Astrocyte (in vitro differentiated cells and primary cell): ENCODE data around the gene HMGCS2. TPM values are rescaled to one million over a fixed set of nuclear protein-coding genes. Genes with fewer than 3 reads are reported as not detected.

Experiments
- DNase-seq: peaks from one replicate; pipeline ENCODE4 v3.0.0-alpha.2; 2010; ENCODE audit warnings: low read depth
- FAIRE-seq: peaks from 2 replicates; lab custom pipeline; 2011; peaks lifted over from hg19 to GRCh38; lab: Jason Lieb, UNC
- H2AFZ ChIP-seq: 2 replicates; pipeline ENCODE4 v1.6.0; 2012; ENCODE audit warnings: low read depth, low read length, inconsistent platforms
- H3K27ac ChIP-seq: 2 replicates; pipeline ENCODE4 v1.5.1; 2011; ENCODE audit warnings: low read depth, low read length, inconsistent platforms
- H3K27me3 ChIP-seq: 2 replicates; pipeline ENCODE4 v1.6.0; 2011; ENCODE audit warnings: low read length, inconsistent platforms; ENCODE audit not compliant: insufficient read depth
- H3K36me3 ChIP-seq: 2 replicates; pipeline ENCODE4 v1.5.1; 2011; ENCODE audit warnings: low read length, inconsistent platforms; ENCODE audit not compliant: insufficient read depth
- H3K4me1 ChIP-seq: 2 replicates; pipeline ENCODE4 v1.5.1; 2011; ENCODE audit warnings: low read length, inconsistent platforms; ENCODE audit not compliant: insufficient read depth
- H3K4me2 ChIP-seq: 2 replicates; pipeline ENCODE4 v1.6.0; 2012; ENCODE audit warnings: low read length, inconsistent platforms
- H3K4me3 ChIP-seq: 2 replicates; pipeline ENCODE4 v1.5.1; 2011; ENCODE audit warnings: low read depth, mild to moderate bottlenecking, low read length, inconsistent platforms; ENCODE audit not compliant: insufficient read depth
- H3K79me2 ChIP-seq: 2 replicates; pipeline ENCODE4 v1.6.0; 2012; ENCODE audit warnings: mild to moderate bottlenecking, low read length, inconsistent platforms; ENCODE audit not compliant: insufficient read depth
- H3K9ac ChIP-seq: 2 replicates; pipeline ENCODE4 v1.6.0; 2012; ENCODE audit warnings: mild to moderate bottlenecking, low read length, inconsistent platforms
- H3K9me3 ChIP-seq: 2 replicates; pipeline ENCODE4 v1.5.1; 2012; ENCODE audit warnings: low read depth, mild to moderate bottlenecking, low read length, inconsistent platforms; ENCODE audit not compliant: insufficient read depth
- H4K20me1 ChIP-seq: 2 replicates; pipeline ENCODE4 v1.6.0; 2012; ENCODE audit warnings: low read length, inconsistent platforms; ENCODE audit not compliant: insufficient read depth
- H3K27ac Mint-ChIP-seq: one replicate; pipeline ENCODE4 v1.8.0; 2021; ENCODE audit warnings: mild to moderate bottlenecking, mixed read lengths; ENCODE audit not compliant: unreplicated experiment
- H3K27me3 Mint-ChIP-seq: one replicate; pipeline ENCODE4 v1.8.0; 2021; ENCODE audit warnings: low read depth, mixed read lengths; ENCODE audit not compliant: unreplicated experiment
- H3K36me3 Mint-ChIP-seq: one replicate; pipeline ENCODE4 v1.8.0; 2021; ENCODE audit warnings: low read depth, mixed read lengths; ENCODE audit not compliant: unreplicated experiment
- H3K4me1 Mint-ChIP-seq: one replicate; pipeline ENCODE4 v1.8.0; 2021; ENCODE audit warnings: low read depth, mixed read lengths; ENCODE audit not compliant: unreplicated experiment
- H3K4me3 Mint-ChIP-seq: one replicate; pipeline ENCODE4 v1.8.0; 2021; ENCODE audit warnings: mild to moderate bottlenecking, moderate library complexity, mixed read lengths; ENCODE audit not compliant: unreplicated experiment
- H3K9me3 Mint-ChIP-seq: one replicate; pipeline ENCODE4 v1.8.0; 2021; ENCODE audit warnings: mild to moderate bottlenecking, mixed read lengths; ENCODE audit not compliant: unreplicated experiment
- CTCF ChIP-seq: IDR thresholded peaks from 2 replicates; pipeline ENCODE4 v1.5.1; 2011; ENCODE audit warnings: low read depth, mild to moderate bottlenecking, inconsistent platforms, low read length, moderate library complexity; ENCODE audit not compliant: insufficient read depth
- EZH2 ChIP-seq: IDR thresholded peaks from 2 replicates; pipeline ENCODE4 v1.6.1; 2012; ENCODE audit warnings: mild to moderate bottlenecking, low read length, inconsistent platforms; ENCODE audit not compliant: insufficient read depth
- total RNA-seq: library from RNA; stranded (reverse); gene quantifications from 2 replicates; pipeline ENCODE4 v1.2.1, GENCODE V29; 2021

The HMGCS2 gene
- total RNA-seq, 1 donor from 2014 or later = not detected

GRCh38 chr1:119748040-119748439 lies 20.7 kb downstream of the HMGCS2 start:
- H3K9me3 Mint-ChIP-seq = peaks cover 3% of the 10 kb centered on the region
- peaks cover 15% of the 10 kb centered on the region for H3K36me3 Mint-ChIP-seq
- no peak overlapping the region for H3K4me3 Mint-ChIP-seq
- no peak overlapping the region for H2AFZ ChIP-seq
- DNase-seq (no peak), FAIRE-seq (no peak)
- TF ChIP-seq EZH2 = no peak
- no peak for TF ChIP-seq CTCF
- H4K20me1 ChIP-seq = no peaks in the 10 kb centered on the region
- no peaks in the 10 kb centered on the region for H3K9me3 ChIP-seq
- peaks cover 20% of the 10 kb centered on the region for H3K27me3 Mint-ChIP-seq
- H3K4me1 Mint-ChIP-seq = peaks cover 11% of the 10 kb centered on the region
- H3K36me3 ChIP-seq = no peaks in the 10 kb centered on the region
- H3K4me2 ChIP-seq = no peak overlapping the region
- no peak overlapping the region for H3K4me3 ChIP-seq
- no peaks in the 10 kb centered on the region for H3K79me2 ChIP-seq
- H3K9ac ChIP-seq = no peak overlapping the region
- no peak overlapping the region for H3K27ac Mint-ChIP-seq
- H3K27ac ChIP-seq = no peak overlapping the region
- H3K4me1 ChIP-seq = no peaks in the 10 kb centered on the region
- H3K27me3 ChIP-seq = peaks cover 12% of the 10 kb centered on the region

- Histone ChIP-seq H3K27ac (no peak overlapping the region), H3K4me3 (no peak overlapping the region), H3K9me3 (no peaks in the 10 kb centered on the region), H3K79me2 (no peaks in the 10 kb centered on the region), H3K4me1 (no peaks in the 10 kb centered on the region), H3K36me3 (no peaks in the 10 kb centered on the region), H4K20me1 (no peaks in the 10 kb centered on the region), H3K9ac (no peak overlapping the region), H3K4me2 (no peak overlapping the region), H3K27me3 (peaks cover 8% of the 10 kb centered on the region), H2AFZ (no peak overlapping the region)
- Mint-ChIP-seq H3K4me1 (peaks cover 12% of the 10 kb centered on the region), H3K27me3 (peaks cover 18% of the 10 kb centered on the region), H3K27ac (no peak overlapping the region), H3K9me3 (peaks cover 3% of the 10 kb centered on the region), H3K36me3 (peaks cover 16% of the 10 kb centered on the region), H3K4me3 (no peak overlapping the region)
- TF ChIP-seq CTCF (no peak), EZH2 (no peak)
- FAIRE-seq (no peak), DNase-seq (no peak)
Observed at GRCh38 chr1:119747451-119747850, 21.3 kb downstream of the HMGCS2 start.

DNA sequence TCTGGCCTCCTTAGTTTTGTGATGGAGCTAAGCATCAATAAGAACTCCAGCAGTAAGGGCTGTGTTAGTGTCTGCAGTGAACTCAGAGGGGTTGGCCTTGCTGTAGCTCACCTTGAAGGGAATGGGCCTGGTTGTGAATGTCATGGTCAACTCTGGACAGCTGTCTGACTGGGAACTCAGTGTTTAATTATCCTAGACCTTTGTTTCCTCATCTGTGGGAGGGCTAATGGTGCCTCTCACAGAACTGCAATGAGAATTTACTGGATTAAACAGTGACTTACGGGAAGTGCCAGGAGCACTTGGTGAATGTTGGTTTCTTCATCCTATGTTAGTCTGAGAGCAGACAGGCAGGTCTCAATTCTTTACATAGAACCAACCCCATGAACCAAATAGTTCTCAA lies 23.7 kb downstream of the HMGCS2 start:
- H2AFZ ChIP-seq = no peak overlapping the region
- peaks cover 4% of the 10 kb centered on the region for H3K27me3 ChIP-seq
- peaks cover 3% of the 10 kb centered on the region for H3K9me3 Mint-ChIP-seq
- peaks cover 26% of the 10 kb centered on the region for H3K36me3 Mint-ChIP-seq
- H3K27me3 Mint-ChIP-seq = peaks cover 10% of the 10 kb centered on the region
- H3K4me1 Mint-ChIP-seq = peaks cover 21% of the 10 kb centered on the region
- no peak for FAIRE-seq
- no peaks in the 10 kb centered on the region for H3K9me3 ChIP-seq
- H3K27ac Mint-ChIP-seq = peak overlapping the region; percentile 2
- H3K79me2 ChIP-seq = no peaks in the 10 kb centered on the region
- TF ChIP-seq EZH2 (no peak), CTCF (no peak)
- DNase-seq = no peak
- H4K20me1 ChIP-seq = no peaks in the 10 kb centered on the region
- H3K27ac ChIP-seq = no peak overlapping the region
- no peak overlapping the region for H3K4me2 ChIP-seq
- no peaks in the 10 kb centered on the region for H3K36me3 ChIP-seq
- H3K4me1 ChIP-seq = peaks cover 3% of the 10 kb centered on the region
- H3K9ac ChIP-seq = no peak overlapping the region
- H3K4me3 Mint-ChIP-seq = no peak overlapping the region
- no peak overlapping the region for H3K4me3 ChIP-seq
